Stimulated activated CD8-positive, alpha-beta memory T cell treated with anti-CD3 and anti-CD28 coated beads, Interleukin-12 subunit alpha, Interleukin-12 subunit beta, amount 100 ng/mL, for 1 hour (primary cell): Measurements from ENCODE around the gene ENTR1.

Experiments
- DNase-seq: peaks from one replicate; pipeline ENCODE4 v3.0.0-alpha.2; 2020; ENCODE audit warnings: low read depth

The ENTR1 gene

DNA sequence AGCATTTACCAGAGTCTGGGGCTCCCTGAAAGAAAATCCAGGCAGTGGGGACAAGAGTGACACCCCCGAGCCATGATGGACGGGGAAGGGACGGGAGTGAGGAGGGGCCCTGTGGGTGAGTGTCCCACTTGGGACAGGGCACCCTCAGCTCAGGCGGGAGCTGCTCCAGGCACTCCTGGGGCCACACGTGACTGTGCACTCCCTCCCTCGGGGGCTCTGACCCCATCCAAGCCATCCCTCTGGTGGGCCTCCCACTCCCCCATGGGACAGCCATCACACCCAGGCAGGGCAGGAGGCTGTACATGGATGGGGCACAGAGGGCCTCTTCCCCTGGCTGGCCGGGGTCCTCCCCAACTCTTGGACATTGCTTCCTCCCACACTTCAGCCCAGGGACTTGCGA lies 34.0 kb downstream of the ENTR1 start:
- DNase-seq, result no peak

DNA sequence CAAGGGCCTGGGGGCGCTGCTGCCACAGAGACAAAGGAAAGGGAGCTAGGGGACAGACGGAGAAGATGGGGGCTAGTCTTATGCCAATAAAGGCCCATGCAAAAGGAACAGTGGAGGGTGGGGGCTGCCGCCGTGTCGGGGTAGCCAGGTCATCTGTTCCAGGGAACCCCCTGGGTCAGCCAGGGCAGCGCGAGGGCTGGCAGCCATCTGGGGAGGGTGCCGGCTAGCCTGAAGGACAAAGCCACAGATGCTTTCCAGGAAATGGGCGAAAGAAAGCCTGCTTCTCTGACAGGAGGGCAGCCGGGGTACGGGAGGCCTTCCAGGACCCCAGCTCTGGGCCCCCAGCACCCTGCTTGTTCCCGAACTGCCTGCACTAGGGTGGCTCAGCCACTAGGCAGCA lies 35.3 kb downstream of the ENTR1 start:
- DNase-seq, result no peak

DNA sequence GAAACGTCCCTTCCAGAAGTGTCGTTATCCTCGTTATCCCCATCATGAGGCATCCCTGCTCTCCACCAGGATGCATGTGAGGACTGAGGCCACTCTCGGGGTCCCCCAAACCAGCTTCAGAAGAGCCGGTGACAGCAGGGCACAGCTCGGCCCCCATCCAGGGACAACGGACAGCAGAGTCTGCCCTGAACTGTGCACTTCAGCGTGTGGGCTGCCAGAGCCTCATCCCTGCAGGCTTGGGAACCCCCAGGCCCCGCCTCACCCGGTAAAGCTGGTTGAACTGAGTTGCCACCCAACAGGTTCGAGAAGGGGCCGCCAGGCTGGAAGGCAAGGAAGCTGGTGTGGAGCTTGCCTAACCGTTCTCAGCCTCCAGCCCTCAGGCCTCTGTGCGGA lies 36.2 kb downstream of the ENTR1 start:
- no peak for DNase-seq

DNA sequence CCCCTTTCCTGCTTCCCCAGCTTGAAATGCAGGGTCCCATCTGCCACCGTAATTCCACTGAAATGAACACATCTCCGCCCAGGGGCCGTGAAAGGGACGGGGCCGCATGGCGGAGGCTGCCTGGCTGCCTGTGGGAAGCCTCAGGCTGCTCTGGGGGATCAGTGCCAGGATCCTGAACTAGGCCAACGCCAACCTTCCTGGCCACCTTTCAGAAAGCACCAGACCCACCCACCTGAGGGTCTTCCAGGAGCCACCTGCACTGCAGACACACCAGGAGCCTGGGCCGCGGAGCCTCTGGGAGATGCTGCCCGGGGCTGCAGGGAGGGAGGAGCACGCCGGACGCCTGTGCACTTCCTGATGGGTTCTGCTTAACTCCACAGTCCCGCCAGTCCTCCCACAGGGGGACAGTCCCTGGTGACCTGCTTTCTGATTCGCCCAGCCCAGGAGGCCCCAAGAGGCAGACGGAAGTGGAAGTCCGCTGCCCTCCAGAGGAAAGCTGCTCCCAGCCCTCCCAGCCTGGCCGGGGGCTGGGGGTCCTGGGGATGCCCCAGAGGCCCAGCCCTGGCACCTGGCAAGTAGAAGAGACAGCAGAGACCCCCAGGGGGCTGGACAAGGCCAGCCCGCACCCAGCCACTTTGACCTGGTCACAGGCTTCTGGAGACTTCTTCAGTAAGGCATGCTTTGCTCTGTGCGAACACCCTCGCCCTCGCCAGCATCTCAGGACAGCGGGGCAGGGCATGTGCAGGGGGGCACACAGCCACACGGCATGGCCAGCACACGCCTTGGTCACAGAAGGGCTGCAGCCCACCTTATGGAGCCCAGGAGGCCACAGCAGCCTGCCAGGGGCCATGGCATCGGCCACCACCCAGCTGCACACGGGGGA lies 36.9 kb downstream of the ENTR1 start, which contains the start of gene CARD9:
Gene CARD9, minus strand, starts transcription at position 370 of the 883 bp plus-strand sequence. CDS start 1,591 bp downstream, outside the sequence.
- DNase-seq, result no peak

DNA sequence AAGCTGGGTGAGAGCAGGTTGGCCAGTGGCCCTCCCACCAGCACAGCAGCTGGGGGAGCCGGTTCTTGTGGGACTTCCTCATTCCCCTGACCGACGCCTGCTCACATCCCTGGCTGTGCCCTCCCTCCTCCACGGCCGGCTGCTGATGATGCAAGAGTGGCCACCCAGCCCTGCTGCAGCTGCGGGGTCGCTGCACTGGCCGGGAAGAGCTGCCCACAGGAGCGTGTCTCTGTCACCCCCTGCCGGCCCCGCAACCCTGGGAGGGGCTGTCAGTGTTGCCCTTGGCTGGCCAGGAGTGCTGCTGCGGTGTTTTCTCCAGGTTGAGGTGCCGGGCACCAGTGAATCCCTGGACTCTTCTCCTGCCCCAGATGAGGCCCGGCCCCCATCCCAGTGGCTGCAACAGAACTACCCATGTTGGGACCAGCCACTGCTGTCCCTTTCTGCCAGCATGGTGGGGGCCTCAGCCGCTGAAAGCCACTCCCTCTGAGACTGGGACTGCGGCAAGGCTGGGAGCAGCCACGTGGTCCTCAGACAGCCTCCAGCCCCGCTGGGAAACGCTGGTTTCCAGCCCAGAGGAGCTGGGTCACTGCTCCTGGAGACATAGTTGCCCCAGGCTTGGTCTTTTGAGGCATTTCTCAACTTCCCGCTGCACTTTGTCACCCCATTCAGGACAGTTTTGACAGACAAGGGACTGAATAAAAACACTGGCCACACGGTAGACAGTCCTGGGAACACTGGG lies 37.7 kb downstream of the ENTR1 start:
- DNase-seq, result no peak

DNA sequence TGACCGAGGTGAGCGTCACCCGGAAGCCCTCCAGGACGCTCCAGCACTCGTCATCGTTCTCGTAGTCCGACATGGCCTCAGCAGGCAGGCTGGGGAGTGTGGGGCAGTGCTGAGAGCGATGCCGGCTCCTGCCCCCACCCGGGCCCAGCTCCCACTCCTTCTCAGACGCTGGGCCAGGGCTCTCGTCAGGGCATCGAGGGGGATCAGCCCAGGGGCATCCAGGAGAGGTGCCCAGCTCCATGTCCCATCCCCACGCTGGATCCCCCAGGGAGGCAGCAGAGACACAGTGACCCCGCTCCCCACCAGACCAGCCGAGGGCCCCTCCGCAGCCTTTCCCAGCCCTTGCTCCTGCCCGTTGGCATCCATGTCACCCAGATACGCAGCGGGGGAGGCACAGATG lies 38.4 kb downstream of the ENTR1 start:
- no peak for DNase-seq

DNA sequence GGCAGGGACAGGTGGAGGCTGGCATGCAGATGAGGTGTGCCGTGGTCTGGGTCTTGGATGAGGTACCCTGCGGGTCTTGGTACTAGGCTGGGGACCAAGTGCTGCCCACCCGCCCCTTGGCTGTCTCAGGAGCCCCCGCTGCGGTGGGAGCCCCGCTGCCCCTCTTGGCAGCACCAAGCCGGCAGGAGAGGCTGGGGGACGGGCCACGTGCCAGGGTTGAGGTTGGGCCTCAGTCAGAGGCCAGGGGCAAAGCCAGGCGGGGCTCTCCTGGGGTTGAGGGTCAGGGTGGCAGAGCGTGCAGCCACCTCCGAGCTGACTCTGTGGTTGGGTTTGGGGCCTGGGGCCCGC lies 38.9 kb downstream of the ENTR1 start:
- DNase-seq, result no peak

DNA sequence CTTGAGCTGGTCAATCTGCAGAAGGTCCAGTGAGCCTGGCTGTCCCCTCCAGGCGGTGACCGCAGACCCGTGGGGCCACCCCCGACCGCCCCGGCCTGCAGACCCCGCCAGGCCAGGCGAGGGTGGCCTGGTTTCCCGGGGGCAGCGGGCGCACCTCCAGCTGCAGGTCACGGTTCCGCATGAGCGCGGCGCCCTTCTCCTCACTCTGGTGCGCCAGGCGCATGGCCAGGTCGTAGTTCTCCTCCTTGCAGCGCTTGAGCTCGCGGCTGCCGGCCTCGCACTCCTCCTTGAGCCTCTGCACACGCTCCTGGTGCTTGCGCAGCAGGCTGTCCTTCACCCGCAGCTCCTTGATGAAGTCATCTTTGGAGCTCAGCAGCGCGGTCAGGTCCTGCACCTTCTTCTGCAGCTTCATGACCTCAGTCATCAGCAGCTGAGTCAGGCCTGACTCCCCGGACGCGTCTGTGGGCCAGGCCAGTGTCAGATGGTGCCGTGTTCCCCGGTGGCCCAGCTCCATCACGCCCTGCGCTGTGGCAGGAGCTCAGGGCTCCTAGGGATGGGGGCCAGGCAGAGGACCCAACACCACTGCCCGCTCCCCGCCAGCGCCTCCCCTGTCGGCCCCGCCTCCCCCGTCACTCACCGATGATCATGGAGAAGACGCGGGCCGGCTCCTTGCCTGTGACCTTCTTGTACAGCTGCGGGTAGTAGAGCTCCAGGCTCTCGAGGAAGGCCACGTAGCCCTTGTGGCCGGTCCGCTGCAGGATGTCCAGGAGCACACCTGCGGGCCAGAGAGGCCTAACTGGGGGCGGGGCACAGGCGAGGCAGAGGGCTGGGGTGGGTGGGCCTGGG lies 39.5 kb downstream of the ENTR1 start:
- DNase-seq, result no peak

DNA sequence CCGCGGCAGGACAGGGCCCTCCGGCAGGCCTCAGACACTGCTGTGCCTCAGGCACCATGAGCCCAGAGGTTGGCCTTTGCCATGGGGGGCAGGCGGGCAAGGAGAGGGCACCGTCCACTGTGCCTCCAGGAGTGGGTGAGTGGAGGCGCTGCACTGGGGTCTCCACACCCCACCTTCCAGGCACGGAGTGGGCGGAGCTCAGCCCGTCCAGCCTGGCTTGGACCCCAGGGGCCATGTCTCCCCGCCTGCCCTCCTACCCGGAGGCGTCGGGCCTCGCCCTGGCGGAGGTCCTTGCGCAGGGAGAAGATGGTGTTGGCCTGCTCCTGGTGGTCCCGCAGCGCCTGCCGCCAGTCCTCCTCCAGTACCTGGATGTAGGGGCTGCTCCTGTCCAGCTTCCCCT lies 40.4 kb downstream of the ENTR1 start:
- no peak for DNase-seq

DNA sequence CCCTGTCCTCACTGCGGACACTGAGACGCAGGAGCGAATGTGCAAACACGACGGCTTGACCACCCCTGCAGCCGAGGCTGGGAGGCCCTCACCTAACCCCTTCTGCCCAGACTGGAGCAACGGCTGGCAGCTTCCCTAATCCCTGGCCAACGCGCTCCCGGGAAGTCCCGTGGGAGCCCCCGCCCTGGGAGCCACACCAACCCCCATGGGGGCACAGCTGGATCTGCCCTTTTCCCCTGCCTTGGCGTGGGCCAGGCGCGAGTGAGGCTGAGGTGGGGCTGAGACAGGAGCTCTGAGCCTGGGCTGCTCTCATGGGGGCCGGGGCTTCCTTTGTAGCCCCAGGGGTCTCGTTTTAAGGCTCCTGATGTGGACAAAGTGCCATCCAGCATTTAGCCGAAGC lies 42.2 kb downstream of the ENTR1 start:
- DNase-seq, result no peak

DNA sequence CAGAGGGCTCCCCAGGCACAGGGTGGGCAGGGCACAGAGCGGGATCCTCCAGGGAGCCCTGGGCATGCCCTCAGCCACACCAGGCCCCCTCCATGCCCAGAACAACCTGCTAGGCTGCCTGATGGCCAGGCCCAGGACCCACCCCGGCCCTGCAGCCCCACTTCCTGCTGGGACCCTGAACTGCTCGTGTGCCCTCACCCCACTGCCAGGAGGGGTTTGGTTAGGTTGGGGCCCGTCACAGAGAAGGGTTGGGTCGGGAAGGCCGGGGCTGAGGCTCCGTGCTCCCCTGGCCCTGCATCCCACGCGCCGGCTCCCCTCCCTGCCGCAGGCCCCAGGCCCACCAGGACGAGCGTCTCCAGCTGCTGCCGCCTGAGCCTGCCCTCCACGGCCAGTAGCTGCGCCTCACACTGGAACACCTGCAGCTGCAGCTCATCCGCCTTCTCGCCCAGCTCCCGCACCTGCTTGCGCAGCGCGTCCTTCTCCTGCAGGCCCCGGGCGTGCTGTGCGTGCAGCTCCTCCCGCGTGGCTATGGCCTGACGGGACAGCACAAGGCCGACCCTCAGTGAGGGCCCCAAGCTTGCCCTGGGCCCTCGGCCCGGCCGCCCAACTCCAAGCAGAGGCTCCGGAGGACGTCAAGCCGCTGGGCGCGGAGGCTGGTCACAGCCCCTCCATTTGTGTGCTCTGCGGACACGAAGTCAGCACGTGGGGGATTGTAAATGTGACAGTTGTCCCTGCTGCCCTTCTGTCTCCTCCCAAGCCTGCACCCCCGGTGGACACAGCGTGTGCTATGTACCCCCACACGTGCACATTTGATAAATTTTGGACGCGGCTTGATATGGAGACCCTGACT lies 42.9 kb downstream of the ENTR1 start:
- no peak for DNase-seq

DNA sequence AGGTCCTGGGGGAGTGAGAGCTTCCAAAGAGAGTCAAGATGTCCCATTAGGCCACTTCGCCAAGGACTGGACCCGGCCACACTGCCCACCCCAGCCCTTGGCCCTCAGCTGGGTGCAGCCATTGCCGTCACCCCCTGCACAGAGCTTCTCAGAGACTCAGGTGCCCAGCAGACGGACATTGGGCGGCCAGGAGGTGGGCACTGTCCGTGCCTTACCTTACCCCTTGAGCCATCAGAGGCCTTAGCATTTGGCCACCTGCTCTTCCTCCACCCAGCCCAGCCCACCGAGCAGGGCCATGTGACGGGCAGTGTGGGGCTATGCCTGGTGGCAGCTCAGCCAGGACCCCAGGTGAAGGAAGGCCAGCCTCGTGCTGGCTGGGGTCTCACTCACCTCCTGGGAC lies 43.6 kb downstream of the ENTR1 start:
- DNase-seq, result no peak

DNA sequence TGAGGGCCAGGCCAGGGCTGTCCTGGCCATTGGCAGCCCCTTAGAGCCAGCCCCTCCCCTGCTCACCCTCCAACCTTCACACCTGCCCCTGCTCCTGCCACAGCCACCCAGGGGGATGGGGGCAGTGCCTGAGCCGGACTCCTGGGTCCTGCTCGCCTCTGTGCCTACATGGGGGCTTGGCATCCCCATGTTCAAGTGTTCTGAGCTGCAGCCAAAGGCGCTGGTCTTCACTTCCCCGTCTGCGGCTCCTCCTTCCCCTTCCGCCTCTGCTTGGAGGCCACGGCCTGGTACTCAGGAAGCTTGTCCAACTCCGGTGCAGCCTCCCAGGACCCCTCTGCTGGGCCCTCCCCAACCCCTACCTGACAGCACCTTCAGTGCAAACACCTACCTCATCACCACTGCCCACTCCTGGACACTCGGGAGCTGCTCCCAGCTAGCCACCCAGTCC lies 44.6 kb downstream of the ENTR1 start:
- DNase-seq, result no peak

DNA sequence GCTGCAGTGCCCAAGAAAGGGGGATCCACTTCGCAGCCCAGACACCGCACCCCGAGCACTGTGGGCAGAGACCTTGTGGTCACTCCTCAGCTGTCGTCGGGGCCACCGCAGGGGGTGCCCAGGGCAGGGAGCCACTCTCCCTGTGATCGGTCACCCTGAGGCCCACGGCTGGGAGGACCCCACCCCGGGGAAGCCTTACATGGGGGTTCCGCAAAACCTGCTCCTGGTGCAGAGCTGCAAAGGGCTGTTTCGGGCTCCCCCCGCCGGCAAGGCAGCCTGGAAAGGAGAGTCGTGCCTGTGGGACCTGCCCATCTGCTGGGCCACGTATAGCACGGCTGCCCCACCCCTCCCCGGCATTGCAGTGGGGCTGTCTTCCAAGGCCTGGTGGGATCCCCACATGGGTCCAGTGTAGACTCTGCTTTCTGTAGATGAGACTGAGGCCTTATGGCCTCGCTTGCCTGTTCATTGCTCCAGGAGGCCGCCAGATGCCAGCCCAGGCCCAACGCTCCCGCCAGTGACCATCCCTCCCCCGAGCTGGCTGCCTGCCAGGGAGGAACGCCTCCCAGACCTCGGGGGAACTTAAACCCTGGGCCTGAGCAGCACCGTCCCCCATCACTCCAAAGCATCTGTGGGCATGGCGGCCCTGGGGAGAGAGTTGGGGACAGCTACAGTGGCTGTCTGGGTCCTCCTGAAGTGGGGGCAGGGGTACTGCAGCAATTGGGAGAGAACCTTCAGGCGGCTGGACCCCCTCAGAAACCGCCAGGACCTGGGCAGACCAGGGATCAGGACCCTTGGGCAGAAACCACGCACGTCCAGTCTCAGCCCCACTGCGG lies 45.3 kb downstream of the ENTR1 start:
- no peak for DNase-seq

DNA sequence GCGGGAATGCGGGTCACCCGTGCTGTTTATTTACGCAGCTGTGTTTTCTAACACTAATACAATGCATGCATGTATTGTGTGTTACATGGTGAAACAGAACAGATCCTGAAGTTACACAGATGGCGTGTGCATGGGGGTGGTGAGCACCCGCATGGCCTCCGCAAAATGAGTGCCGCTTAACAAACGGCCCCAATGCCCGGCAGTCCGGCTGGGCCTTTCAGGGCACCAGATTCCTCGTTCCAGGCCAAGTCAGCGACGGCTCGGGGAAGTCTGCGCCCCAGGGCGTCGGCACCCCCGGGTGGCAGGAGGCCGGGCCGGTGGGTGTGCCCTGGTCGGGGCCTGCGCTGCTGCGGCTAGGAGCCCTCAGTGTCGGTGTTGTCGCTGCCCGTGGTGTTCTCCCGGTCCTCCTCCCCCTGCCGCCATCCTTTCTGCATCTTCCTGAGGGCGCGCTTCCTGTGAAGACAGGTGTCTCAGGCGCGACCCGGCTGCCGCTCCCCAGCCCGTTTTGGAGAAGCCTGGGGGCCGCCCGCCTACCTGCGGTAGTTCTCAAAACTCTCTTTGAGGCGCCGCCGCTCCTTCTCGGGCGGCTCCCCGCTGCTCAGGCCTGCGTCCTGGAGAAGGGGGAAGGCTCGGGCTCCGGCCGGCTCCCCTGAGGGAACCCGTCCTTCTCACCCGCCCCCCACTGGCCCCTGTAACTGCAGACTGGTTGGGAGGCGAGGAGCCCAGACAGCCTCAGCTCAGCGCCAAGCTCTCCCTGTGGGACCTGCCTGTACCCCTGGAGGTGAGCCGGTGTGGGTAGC lies 46.3 kb downstream of the ENTR1 start:
- no peak for DNase-seq

DNA sequence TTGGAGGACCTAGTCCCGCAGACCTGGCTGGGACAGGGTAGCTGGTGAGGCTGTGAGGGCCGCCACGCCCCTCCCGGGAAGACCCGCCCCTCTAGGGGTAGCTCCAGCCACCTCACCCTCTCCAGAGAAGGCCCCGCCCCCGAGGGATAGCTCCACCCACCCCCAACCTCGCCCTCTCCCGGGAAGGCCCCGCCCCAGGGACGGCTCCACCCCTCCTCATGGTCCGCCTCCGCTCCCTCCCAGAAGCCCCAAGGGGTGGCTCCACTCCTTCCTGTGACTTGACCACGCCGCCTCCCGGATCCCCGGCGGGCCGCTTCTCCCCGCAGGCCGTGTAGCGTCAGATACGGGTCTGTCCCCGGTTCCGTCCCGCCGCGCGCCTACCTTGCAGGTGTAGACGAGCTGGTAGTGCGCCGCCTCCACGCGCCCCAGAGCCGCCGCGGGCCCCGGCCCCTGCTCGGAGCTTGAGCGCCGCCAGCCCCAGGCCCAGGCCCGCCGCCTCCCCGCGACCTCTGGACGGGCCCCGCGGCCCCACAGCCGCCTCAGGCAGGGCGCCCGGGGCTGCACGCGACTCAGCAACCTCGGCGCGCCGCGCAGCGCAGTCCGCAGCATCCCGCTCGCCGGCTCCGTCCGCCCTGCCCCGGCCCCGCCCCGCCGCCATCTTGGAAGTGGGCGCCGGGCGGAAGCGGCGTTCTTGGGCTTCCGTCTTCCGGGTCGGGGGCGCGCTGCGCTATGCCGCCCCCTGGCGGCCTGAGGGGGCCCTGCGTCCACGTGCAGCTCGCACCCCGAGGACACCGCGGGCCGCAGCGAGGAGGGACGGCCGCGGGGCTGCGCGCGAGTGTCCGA lies 47.1 kb downstream of the ENTR1 start, which contains the start of gene DNLZ:
Gene DNLZ, minus strand, starts transcription at position 639 of the 843 bp plus-strand sequence. Its CDS starts 30 bp downstream, at position 609.
- DNase-seq, result peak; percentile 90

DNA sequence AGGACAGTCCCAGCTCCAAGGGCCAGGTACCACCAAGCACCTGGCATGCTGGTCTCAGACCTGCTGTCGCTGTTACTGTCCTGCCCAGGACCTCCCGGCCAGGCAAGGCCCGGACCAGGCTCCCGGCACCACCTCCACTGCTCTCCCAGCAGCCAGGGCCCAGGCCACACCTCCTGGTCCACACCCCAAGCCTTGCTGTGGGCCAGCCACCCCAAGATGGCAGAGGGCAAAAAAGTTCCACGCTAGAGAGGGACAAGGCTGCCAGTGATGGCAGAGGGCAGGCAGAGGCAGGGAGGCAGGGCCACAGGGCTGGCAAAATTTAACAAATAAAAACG lies 48.0 kb downstream of the ENTR1 start:
- no peak for DNase-seq

DNA sequence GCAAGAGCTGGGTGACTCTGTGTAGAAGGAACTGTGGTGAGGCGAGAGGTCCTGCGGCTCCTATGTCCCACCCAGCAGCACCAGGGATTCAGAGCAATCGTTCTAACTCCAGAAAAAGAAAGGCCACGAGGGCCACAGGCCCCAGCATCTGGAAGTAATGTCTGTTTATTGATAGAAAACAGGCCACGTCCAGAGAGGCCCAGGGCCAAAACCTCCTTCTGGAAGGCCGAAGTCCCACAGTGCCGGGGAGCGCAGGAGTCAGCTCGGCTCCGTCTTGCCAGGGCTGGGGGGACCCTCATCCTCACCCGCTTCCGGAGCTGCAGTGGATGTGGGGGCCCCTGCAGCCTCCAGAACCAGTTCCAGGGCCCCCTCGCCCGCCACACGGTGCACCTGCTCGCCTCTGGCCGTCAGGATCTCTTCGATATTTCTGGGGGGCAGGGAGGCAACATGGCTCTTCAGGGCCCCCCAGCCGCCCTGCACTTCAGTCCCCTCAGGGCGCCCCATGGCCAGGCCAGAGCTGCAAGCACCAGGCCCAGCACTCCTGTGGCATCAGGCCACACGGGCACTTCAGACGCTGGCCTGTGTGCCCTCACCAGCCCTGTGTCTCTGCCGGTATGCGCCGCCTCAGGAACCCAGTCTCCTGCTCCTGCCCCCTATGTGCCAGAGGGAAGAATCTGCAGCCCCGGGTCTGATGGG lies 48.5 kb downstream of the ENTR1 start:
- no peak for DNase-seq
